ENCODE results near the gene IFRD2. TPM values are rescaled to one million over a fixed set of nuclear protein-coding genes. Genes with fewer than 3 reads are reported as not detected.
"Not testable (repeated sequence)": the region's sequence is repeated elsewhere in the genome, so short reads cannot be mapped to it uniquely, and the experiment has no call there.

The IFRD2 gene
- total RNA-seq, 2 donors from 2014 or later: 84.2 to 225 TPM

DNA sequence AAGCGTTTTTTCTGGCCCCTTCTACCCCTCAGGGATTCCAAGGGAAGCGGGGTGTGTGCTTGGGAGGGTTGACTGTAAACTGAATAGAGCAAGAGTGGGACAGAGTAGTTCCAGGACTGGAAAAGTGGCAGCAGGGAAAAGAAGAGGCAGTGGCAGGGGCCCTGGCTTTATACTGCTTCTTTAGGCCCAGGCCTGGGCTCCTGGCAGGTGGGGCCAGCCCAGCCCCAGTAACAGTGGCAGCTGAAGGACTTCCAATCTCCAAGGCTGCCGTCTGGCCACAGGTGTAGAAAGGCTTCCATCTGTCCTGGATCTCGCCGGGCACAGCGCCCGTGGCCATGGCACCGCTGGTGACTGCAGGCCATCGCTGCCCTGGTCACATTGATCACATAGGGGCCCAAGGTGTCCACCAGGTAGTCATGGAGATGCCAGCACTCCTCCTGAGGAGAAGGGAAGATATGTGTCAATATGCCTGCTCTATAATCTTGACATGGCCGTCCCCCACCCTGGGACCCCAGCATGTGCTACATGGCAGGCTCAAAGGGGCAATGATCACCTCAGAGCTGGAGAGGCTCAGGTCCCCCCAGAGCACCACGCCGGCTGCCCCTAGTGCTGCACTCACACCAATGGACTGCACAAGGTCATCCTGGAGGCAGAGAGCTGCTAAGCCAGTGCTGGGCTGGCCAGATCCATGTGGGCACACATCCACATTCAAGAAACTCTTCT, 1.0 kb upstream of the IFRD2 start:
- ATAC-seq (no peak), DNase-seq (ENCODE audit: low spot score) (no peak)
- Mint-ChIP-seq H3K36me3 (no peaks in the 10 kb centered on the region), H3K27me3 (no peaks in the 10 kb centered on the region), H3K4me3 (peak overlapping the region; percentile 89), H3K27ac (peak overlapping the region; percentile 70 to 92), H3K4me1 (ENCODE audit: low read depth in 2 of 2) (peaks cover 15 to 21% of the 10 kb centered on the region in 2 donors), H3K9me3 (no peaks in the 10 kb centered on the region)

DNA sequence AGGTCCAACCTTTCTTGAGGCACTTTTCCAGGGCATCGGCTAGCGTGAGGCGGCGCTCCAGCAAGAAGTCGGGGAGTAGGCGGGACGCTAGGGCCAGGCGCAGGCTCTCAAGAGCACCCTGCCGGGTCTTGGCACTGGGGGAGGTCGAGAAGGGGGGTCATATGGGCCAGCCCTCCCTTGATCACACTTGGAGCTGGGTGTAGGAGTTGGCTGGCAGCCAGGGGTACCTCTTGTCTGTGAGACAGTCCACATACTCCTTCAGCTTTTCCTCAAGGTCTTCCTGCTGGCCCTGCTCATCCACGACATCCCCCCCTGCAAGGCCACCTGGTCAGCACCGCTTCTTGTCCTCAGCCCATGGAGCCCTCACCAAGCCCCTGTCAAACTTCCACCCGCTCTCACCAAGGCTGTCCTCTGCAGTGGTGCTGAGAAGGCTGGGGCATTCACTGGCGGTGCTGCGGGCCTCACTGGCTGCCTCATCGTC, 2.0 kb downstream of the IFRD2 start:
- peaks cover 12 to 17% of the 10 kb centered on the region in 2 donors for H3K4me1 Mint-ChIP-seq (ENCODE audit: low read depth in 2 of 2)
- H3K4me3 Mint-ChIP-seq: peak overlapping the region; percentile 41
- DNase-seq (ENCODE audit: low spot score) (no peak), ATAC-seq (no peak)
- no peak overlapping the region for H3K27ac Mint-ChIP-seq
- no peaks in the 10 kb centered on the region for H3K9me3 Mint-ChIP-seq
- H3K27me3 Mint-ChIP-seq: no peaks in the 10 kb centered on the region
- H3K36me3 Mint-ChIP-seq: no peaks in the 10 kb centered on the region

DNA sequence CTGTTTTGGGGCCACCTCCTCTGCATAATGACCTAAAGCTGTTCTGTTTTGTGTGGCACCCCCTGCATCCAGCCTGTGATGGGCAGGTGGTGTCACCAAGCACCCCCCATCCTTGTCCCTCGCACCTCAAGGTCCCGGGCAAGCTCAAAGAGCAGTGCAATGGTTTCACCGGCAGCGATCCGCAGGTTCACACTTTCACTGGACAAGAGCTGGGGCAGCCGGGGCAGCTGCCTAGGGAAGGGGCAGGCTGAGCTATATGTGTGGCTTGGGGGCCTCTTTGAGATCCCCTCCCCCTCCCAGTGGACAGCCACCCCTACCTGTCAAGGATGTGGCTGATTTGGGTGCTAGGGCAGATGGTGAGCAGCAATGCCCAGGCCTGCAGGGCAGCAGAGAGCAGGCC, 3.1 kb downstream of the IFRD2 start:
- no peak for ATAC-seq
- no peaks in the 10 kb centered on the region for H3K36me3 Mint-ChIP-seq
- H3K27me3 Mint-ChIP-seq: no peaks in the 10 kb centered on the region
- H3K4me3 Mint-ChIP-seq: peak overlapping the region; percentile 10
- no peak overlapping the region for H3K27ac Mint-ChIP-seq
- no peak for DNase-seq (ENCODE audit: low spot score)
- H3K4me1 Mint-ChIP-seq (ENCODE audit: low read depth in 2 of 2): peaks cover 12 to 17% of the 10 kb centered on the region in 2 donors
- H3K9me3 Mint-ChIP-seq: no peaks in the 10 kb centered on the region

DNA sequence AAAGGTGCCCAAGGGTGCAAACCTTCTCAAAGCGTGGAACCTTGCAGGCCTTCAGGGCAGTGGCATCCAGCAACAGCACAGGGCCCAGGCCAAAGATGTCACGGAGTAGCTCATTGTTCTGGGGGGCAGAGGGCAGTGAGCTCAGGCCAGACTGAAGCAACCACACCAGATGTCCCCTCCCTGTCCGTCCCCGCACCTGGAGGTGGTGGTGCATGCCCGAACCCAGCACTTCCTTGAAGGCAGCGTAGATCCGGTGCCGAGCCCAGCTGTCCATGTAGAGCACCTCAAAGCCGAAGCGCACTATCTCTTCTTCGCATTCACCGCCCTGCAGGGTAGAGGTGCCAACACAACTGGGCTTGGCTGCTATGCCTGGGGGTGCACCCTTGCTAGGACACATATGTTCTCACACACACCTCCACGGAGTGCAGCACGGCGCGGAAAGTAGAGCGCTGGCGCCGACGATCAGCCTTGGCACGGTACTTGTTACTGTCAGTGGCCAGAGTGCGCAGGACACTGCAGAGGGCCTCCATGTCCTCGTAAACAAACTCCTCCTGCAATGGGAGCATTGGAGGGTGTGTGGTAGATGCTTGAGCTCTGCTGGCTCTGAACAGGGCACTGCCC, 3.7 kb downstream of the IFRD2 start:
- Mint-ChIP-seq H3K27me3 (no peaks in the 10 kb centered on the region), H3K4me3 (no peak overlapping the region), H3K27ac (no peak overlapping the region), H3K36me3 (no peaks in the 10 kb centered on the region), H3K9me3 (no peaks in the 10 kb centered on the region), H3K4me1 (ENCODE audit: low read depth in 2 of 2) (peaks cover 12 to 17% of the 10 kb centered on the region in 2 donors)
- ATAC-seq (no peak), DNase-seq (ENCODE audit: low spot score) (no peak)

DNA sequence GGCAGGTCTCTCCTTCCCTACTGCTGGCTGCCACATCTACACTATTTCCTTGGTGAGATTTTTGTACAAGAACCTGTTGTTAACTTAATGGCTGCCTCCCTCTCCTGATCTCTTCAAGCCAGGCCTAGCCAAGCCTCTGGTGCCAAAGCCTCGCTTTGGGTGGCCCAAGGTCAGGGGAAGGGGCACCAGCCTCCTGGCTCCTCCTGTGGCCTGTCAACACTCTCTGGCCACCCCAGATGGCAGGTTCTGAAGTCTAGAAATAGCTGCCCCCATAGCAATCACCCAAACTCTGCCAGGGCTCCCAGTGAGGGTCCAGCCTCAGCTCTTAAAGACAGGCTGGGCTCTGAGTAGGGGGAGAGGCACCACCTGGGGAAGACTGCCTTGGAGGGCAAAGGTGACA, 5.0 kb downstream of the IFRD2 start:
- Mint-ChIP-seq H3K27me3 (no peaks in the 10 kb centered on the region), H3K9me3 (no peaks in the 10 kb centered on the region), H3K4me1 (ENCODE audit: low read depth in 2 of 2) (peaks cover 4 to 8% of the 10 kb centered on the region in 2 donors), H3K27ac (no peak overlapping the region), H3K4me3 (no peak overlapping the region), H3K36me3 (no peaks in the 10 kb centered on the region)
- DNase-seq (ENCODE audit: low spot score) (no peak), ATAC-seq (no peak)

DNA sequence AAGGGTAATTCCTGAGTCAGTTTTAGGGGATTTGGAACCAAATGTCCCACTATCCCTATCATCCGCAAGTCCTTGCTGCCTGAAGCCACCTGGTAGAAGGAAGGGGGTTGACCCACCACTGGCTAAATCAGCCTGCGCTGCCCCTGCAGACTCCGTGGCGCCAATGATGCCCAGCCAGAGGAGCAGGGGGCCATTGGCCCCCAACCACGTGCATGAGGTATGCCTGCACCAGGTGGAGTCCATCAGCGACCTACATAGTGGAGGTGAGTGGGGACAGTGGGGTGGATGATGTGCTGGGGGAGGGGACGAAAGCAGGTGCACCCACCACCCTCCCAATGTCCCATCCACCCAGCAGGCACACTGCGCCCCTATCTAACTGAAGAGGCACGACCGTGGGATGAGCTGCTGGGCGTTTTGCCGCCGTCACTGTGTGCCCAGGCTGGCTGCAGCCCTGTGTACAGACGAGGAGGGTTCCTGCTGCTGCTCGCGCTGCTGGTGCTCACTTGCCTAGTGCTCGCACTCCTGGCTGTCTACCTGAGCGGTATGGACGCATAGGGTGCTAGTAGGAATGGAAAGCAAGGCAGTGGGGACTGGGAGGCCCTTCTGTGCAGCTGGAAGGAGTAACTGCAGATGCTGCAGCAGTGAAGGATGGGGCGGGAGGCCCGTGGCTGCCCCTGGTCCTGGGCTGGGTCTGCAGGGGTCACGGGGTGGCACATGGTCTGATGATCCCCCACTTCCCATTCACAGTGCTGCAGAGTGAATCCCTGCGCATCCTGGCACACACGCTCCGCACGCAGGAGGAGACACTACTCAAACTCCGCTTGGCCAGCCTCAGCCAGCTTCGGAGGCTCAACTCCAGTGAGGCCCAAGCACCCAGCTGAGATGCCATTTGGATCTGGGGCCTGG, 5.7 kb downstream of the IFRD2 start:
- DNase-seq (ENCODE audit: low spot score) (no peak), ATAC-seq (no peak)
- peaks cover 4 to 6% of the 10 kb centered on the region in 2 donors for H3K4me1 Mint-ChIP-seq (ENCODE audit: low read depth in 2 of 2)
- no peak overlapping the region for H3K27ac Mint-ChIP-seq
- H3K9me3 Mint-ChIP-seq: no peaks in the 10 kb centered on the region
- H3K36me3 Mint-ChIP-seq: no peaks in the 10 kb centered on the region
- no peak overlapping the region for H3K4me3 Mint-ChIP-seq
- H3K27me3 Mint-ChIP-seq: no peaks in the 10 kb centered on the region

DNA sequence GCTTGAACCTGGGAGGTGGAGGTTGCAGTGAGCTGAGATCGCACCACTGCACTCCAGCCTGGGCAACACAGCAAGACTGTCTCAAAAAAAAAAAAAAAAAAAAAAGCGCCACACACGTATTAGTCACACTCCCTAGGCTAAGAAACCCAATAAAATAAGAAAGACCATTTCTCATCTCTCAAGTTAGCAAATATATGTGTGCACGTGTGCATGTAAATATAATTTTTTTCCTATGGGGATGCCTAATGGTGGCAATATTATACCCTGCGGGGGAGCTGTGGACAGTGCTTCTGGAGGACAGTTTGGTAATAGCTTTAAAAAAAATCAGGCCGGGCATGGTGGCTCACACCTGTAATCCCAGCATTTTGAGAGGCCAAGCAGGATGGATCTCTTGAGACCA, 8.1 kb downstream of the IFRD2 start:
- DNase-seq (ENCODE audit: low spot score); ATAC-seq; H3K27me3 Mint-ChIP-seq; H3K4me1 Mint-ChIP-seq (ENCODE audit: low read depth in 2 of 2); H3K9me3 Mint-ChIP-seq; H3K4me3 Mint-ChIP-seq; H3K27ac Mint-ChIP-seq; H3K36me3 Mint-ChIP-seq: not testable (repeated sequence)

DNA sequence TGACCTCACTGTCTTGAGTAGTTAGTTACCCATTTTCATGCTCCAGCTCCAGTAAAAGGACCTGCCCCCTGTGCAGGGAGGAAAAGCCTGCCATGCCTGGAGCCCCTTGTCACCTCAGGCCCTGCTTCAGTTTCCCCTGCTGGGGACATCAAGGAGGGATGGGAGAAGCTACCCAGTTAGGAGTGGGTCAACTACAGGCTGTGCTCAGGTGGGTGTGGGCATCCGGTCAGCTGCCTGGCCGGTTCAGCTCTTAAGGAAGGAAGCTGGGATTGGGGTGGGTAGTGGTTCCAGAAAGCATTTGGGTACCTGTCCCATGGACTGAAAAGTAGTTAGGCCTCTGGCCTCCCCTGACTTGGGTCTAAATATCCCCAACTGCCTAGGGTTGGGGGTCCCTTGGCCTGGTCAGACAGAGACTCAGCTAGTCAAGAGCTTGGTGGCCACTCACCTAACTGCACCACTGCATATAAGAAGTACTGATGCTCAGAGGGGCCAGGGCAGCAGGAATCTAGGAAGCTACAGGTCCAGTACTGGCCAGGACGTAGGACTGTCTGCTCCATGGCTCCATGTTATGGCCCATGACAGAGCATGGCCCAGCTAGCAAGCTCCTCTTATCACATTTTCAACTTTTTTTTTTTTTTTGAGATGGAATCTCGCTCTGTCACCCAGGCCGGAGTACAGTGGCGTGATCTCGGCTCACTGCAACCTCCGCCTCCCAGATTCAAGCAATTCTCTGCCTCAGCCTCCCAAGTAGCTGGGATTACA, 12.8 kb downstream of the IFRD2 start:
- H3K36me3 Mint-ChIP-seq: no peaks in the 10 kb centered on the region
- H3K4me3 Mint-ChIP-seq: no peak overlapping the region
- no peaks in the 10 kb centered on the region for H3K9me3 Mint-ChIP-seq
- ATAC-seq (no peak), DNase-seq (ENCODE audit: low spot score) (no peak)
- no peak overlapping the region for H3K27ac Mint-ChIP-seq
- peaks cover 13 to 14% of the 10 kb centered on the region in 2 donors for H3K27me3 Mint-ChIP-seq
- H3K4me1 Mint-ChIP-seq (ENCODE audit: low read depth in 2 of 2): peaks cover 6 to 11% of the 10 kb centered on the region in 2 donors

DNA sequence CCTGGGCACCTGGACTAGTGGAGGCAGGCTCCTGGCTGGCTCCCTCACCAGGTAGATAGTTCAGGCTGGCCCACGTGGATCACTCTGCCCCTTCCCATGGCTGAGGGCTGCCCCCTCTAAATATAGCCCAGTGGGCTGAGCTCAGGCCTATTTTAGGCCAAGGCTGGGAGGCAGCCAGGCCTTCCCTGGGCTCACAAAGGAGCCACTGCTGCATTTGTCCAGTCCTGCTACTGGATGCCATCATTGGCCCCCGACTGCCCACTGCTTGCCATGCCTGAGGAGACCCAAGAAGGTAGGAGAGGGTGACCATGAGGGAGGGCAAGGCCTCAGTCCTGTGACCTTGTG, 13.4 kb downstream of the IFRD2 start, which contains the start of gene LSMEM2:
Gene LSMEM2 (plus strand): TSS at position 208 of the 345 bp plus-strand sequence. CDS start 27 bp downstream, at position 235.
- no peaks in the 10 kb centered on the region for H3K36me3 Mint-ChIP-seq
- ATAC-seq: no peak
- H3K4me1 Mint-ChIP-seq (ENCODE audit: low read depth in 2 of 2): peaks cover 11 to 16% of the 10 kb centered on the region in 2 donors
- no peak within 1 kb of the TSS for H3K27ac Mint-ChIP-seq
- H3K4me3 Mint-ChIP-seq: no peak within 1 kb of the TSS
- DNase-seq (ENCODE audit: low spot score): no peak
- peaks cover 18% of the 10 kb centered on the region in 2 donors for H3K27me3 Mint-ChIP-seq
- H3K9me3 Mint-ChIP-seq: no peaks in the 10 kb centered on the region

DNA sequence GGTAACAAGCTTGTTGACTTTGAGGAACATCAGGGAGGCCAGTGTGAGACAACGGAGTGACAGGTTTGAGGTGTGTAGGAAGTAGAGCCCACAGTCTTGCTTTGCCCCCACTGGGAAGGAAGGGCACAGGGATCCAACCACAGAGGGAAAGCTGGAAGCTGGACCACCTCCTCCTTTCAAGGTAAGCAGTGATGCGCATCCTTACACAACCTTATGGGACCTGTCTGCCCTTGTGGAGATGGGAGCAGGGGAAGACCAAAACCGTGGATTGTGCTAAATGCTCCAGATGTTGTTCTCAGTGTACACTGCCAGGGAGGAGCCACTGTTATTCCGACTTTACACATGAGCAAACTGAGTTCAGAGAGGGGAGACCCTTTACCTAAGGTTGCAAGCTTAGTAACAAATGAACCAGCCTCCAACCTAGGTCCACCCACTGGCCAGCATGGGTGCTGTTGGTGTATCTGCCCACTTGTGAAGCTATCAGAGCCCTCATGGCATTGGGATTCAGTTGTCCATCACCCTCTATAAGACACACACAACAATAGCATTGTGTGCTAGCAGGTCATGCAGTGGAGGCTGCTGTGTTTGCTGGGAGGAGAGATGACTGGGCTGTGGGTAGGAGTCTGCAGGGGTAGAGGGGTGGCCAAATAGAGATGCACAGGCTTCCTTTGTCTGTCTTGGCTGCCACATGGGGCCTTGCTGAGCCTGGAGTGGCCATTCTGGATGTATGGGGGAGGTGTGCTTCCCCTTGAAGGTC, 13.9 kb downstream of the IFRD2 start:
- no peak for DNase-seq (ENCODE audit: low spot score)
- no peak overlapping the region for H3K27ac Mint-ChIP-seq
- H3K4me3 Mint-ChIP-seq: no peak overlapping the region
- H3K27me3 Mint-ChIP-seq: peaks cover 18% of the 10 kb centered on the region in 2 donors
- no peaks in the 10 kb centered on the region for H3K36me3 Mint-ChIP-seq
- H3K9me3 Mint-ChIP-seq: no peaks in the 10 kb centered on the region
- peak in 1 of 2 donors; percentile 15 for ATAC-seq
- H3K4me1 Mint-ChIP-seq (ENCODE audit: low read depth in 2 of 2): peaks cover 11 to 16% of the 10 kb centered on the region in 2 donors

DNA sequence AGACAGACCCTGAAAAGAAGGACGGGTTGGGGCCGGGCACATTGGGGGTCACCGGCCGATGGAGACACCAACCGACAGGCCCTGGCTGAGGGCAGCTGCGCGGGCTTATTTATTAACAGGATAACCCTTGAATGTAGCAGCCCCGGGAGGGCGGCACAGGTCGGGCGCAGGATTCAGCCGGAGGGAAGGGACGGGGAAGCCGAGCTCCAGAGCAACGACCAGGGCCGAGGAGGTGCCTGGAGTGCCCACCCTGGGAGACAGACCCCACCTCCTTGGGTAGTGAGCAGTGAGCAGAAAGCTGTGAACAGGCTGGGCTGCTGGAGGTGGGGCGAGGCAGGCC, 15.5 kb downstream of the IFRD2 start:
- Mint-ChIP-seq H3K4me1 (ENCODE audit: low read depth in 2 of 2) (peaks cover 16 to 22% of the 10 kb centered on the region in 2 donors), H3K27ac (no peak overlapping the region), H3K4me3 (no peak overlapping the region), H3K36me3 (no peaks in the 10 kb centered on the region), H3K9me3 (no peaks in the 10 kb centered on the region), H3K27me3 (peaks cover 21 to 24% of the 10 kb centered on the region in 2 donors)
- no peak for ATAC-seq
- no peak for DNase-seq (ENCODE audit: low spot score)

DNA sequence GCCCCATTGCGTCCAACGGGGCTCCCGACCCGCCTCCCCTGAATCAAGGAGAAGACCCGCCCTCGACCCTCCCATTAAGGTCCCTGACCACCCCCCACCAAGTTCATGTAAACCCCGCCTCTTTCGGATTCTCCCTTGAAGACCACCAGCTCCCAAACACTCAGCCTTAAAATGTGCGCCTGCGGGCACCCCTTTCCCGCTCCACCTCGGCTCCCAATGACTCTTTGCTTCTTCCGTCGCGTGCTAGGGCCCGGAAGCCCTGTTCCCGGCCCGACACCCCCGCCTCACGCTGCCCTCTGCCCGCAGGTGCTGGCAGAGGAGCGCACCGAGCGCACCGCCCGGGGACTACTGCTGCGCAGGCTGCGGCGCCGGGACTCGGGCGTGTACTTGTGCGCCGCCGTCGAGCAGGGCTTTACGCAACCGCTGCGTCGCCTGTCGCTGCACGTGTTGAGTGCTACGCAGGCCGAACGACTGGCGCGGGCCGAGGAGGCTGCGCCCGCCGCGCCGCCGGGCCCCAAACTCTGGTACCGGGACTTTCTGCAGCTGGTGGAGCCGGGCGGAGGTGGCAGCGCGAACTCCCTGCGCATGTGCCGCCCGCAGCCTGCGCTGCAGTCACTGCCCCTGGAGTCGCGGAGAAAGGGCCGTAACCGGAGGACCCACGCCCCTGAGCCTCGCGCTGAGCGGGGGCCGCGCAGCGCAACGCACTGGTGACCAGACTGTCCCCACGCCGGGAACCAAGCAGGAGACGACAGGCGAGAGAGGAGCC, 16.1 kb downstream of the IFRD2 start:
- peaks cover 20 to 22% of the 10 kb centered on the region in 2 donors for H3K4me1 Mint-ChIP-seq (ENCODE audit: low read depth in 2 of 2)
- DNase-seq (ENCODE audit: low spot score): no peak
- H3K27ac Mint-ChIP-seq: no peak overlapping the region
- H3K9me3 Mint-ChIP-seq: no peaks in the 10 kb centered on the region
- H3K4me3 Mint-ChIP-seq: no peak overlapping the region
- H3K36me3 Mint-ChIP-seq: no peaks in the 10 kb centered on the region
- no peak for ATAC-seq
- H3K27me3 Mint-ChIP-seq: peaks cover 21 to 24% of the 10 kb centered on the region in 2 donors
